ENCODE results near the gene UTS2B. TPM values are rescaled to one million over a fixed set of nuclear protein-coding genes. Genes with fewer than 3 reads are reported as not detected.

UTS2B gene
- polyA plus RNA-seq, 1 of the 3 experiments (the other 2 are of a cell fraction) = 0.03 TPM

GRCh38 chr3:191303596-191303995 is 26.7 kb downstream of the UTS2B start:
- TF ChIP-seq PBX3 (IDR thresholded peaks at IDR 0.05) = peak; percentile 47
- no peak for TF ChIP-seq CTCF (IDR thresholded peaks at IDR 0.05)
- TF ChIP-seq TCF12 (IDR thresholded peaks at IDR 0.05) = peak; percentile 66
- no peak for TF ChIP-seq RFX5 (IDR thresholded peaks at IDR 0.05; ENCODE audit: low read length)
- peak; percentile 25; the same call in 1 of the 2 replicates for TF ChIP-seq GATA2 (CRISPR knock-in tag; IDR thresholded peaks at IDR 0.05)
- ChIA-PET CTCF (no interaction called here), POLR2A (no interaction called here)
- no peaks in the 10 kb centered on the region for H3K4me1 ChIP-seq (ENCODE audit: control insufficient read depth in 1 of 2, insufficient read depth in 2 of 2, low read depth in 1 of 2, low read length in 1 of 2)
- no peak overlapping the region for H3K27ac ChIP-seq (ENCODE audit: low read depth in 2 of 2, low read length in 1 of 2)
- H3K4me2 ChIP-seq = no peak overlapping the region
- no peaks in the 10 kb centered on the region for H3K36me3 ChIP-seq (replicated peaks in 1 of 2; ENCODE audit: control insufficient read depth in 1 of 2, insufficient read depth in 2 of 2, low read length in 1 of 2)
- no peak overlapping the region for H2AFZ ChIP-seq (ENCODE audit: low read depth)
- no peak overlapping the region for H3K4me3 ChIP-seq (ENCODE audit: low read depth in 2 of 2, low read length in 1 of 2)
- WGBS (ENCODE audit: low lambda C conversion rate) = 34% methylated on average over 3 of the region's 3 CpGs
- peak; percentile 25 for DNase-seq
- H3K9me3 ChIP-seq = no peaks in the 10 kb centered on the region
- H3F3A ChIP-seq (replicated peaks; ENCODE audit: insufficient read depth) = no peaks in the 10 kb centered on the region
- no peaks in the 10 kb centered on the region for H4K20me1 ChIP-seq (ENCODE audit: insufficient read depth)
- no peak overlapping the region for H3K9ac ChIP-seq
- H3K79me2 ChIP-seq (ENCODE audit: insufficient read depth) = no peaks in the 10 kb centered on the region
- no peaks in the 10 kb centered on the region for H3K9me2 ChIP-seq
- H3K27me3 ChIP-seq (ENCODE audit: insufficient read depth) = no peaks in the 10 kb centered on the region

GRCh38 chr3:191302451-191302850 is 27.9 kb downstream of the UTS2B start:
- no peak overlapping the region for H2AFZ ChIP-seq (ENCODE audit: low read depth)
- H3K9me2 ChIP-seq = no peaks in the 10 kb centered on the region
- no peaks in the 10 kb centered on the region for H3K27me3 ChIP-seq (ENCODE audit: insufficient read depth)
- no peak for TF ChIP-seq RAD21 (IDR thresholded peaks at IDR 0.05; ENCODE audit: low read length)
- no peak for TF ChIP-seq ELF1 (IDR thresholded peaks at IDR 0.05)
- no peak for TF ChIP-seq SIN3A (IDR thresholded peaks at IDR 0.05; ENCODE audit: borderline replicate concordance, low read depth, low read length)
- no peak for TF ChIP-seq TEAD4 (IDR thresholded peaks at IDR 0.05; ENCODE audit: borderline replicate concordance, insufficient read depth)
- no peak for TF ChIP-seq MXI1 (IDR thresholded peaks at IDR 0.05; ENCODE audit: low read depth, low read length)
- no peak for TF ChIP-seq PBX3 (IDR thresholded peaks at IDR 0.05)
- no peak for TF ChIP-seq GABPA (IDR thresholded peaks at IDR 0.05; ENCODE audit: low read depth)
- no peak for TF ChIP-seq NFIC (IDR thresholded peaks at IDR 0.05; ENCODE audit: borderline replicate concordance)
- no peak for TF ChIP-seq RCOR1 (IDR thresholded peaks at IDR 0.05; ENCODE audit: low read length)
- no peak for TF ChIP-seq EP300 (IDR thresholded peaks at IDR 0.05; ENCODE audit: borderline replicate concordance in 1 of 2, low read depth in 1 of 2, low read length in 1 of 2)
- TF ChIP-seq YY1 (IDR thresholded peaks at IDR 0.05; ENCODE audit: low read depth) = no peak
- TF ChIP-seq USF2 (IDR thresholded peaks at IDR 0.05; ENCODE audit: borderline replicate concordance, low read depth, low read length) = no peak
- no peak for TF ChIP-seq IRF3 (IDR thresholded peaks at IDR 0.05; ENCODE audit: low read depth, low read length)
- no peak for TF ChIP-seq CHD2 (IDR thresholded peaks at IDR 0.05; ENCODE audit: low read length, partially characterized antibody)
- TF ChIP-seq MEF2A (IDR thresholded peaks at IDR 0.05; ENCODE audit: borderline replicate concordance, low read depth) = no peak
- no peak for TF ChIP-seq RFX5 (IDR thresholded peaks at IDR 0.05; ENCODE audit: low read length)
- TF ChIP-seq FOXM1 (IDR thresholded peaks at IDR 0.05; ENCODE audit: low read depth) = no peak
- no peak for TF ChIP-seq NRF1 (IDR thresholded peaks at IDR 0.05; ENCODE audit: low read depth, low read length)
- H3K4me1 ChIP-seq (ENCODE audit: control insufficient read depth in 1 of 2, insufficient read depth in 2 of 2, low read depth in 1 of 2, low read length in 1 of 2) = no peaks in the 10 kb centered on the region
- no peak overlapping the region for H3K27ac ChIP-seq (ENCODE audit: low read depth in 2 of 2, low read length in 1 of 2)
- no peaks in the 10 kb centered on the region for H3K79me2 ChIP-seq (ENCODE audit: insufficient read depth)
- WGBS (ENCODE audit: low lambda C conversion rate) = 53% methylated on average over 2 of the region's 2 CpGs
- no peaks in the 10 kb centered on the region for H3K36me3 ChIP-seq (replicated peaks in 1 of 2; ENCODE audit: control insufficient read depth in 1 of 2, insufficient read depth in 2 of 2, low read length in 1 of 2)
- no peaks in the 10 kb centered on the region for H3F3A ChIP-seq (replicated peaks; ENCODE audit: insufficient read depth)
- POLR2A ChIA-PET = no interaction called here
- no peaks in the 10 kb centered on the region for H4K20me1 ChIP-seq (ENCODE audit: insufficient read depth)
- H3K4me3 ChIP-seq (ENCODE audit: low read depth in 2 of 2, low read length in 1 of 2) = no peak overlapping the region
- H3K9ac ChIP-seq = no peak overlapping the region
- CTCF ChIA-PET = no interaction called here
- DNase-seq = no peak
- H3K4me2 ChIP-seq = no peak overlapping the region
- H3K9me3 ChIP-seq = no peaks in the 10 kb centered on the region
